WI38 (cell line): ENCODE data around the gene DDX51.
"Not testable (repeated sequence)": the region's sequence is repeated elsewhere in the genome, so short reads cannot be mapped to it uniquely, and the experiment has no call there.

Source experiments
- H3K4me3 ChIP-seq: 2 replicates; pipeline ENCODE4 v1.5.1; 2011; ENCODE audit warnings: low read depth, mild to moderate bottlenecking, control low read depth, low read length
- CTCF ChIP-seq: IDR thresholded peaks from 2 replicates; pipeline ENCODE4 v1.5.1; 2012; ENCODE audit warnings: low read depth, mild to moderate bottlenecking, control low read depth, low read length

DDX51 gene

GRCh38 chr12:132110677-132111076, 33.4 kb downstream of the DDX51 start:
- TF ChIP-seq CTCF, result no peak
- H3K4me3 ChIP-seq, result no peak overlapping the region

- H3K4me3 ChIP-seq, result no peak overlapping the region
- no peak for TF ChIP-seq CTCF
Observed at GRCh38 chr12:132109741-132110140, 34.4 kb downstream of the DDX51 start.

GRCh38 chr12:132108211-132108832, 35.8 kb downstream of the DDX51 start:
- no peak for TF ChIP-seq CTCF
- no peak overlapping the region for H3K4me3 ChIP-seq

GRCh38 chr12:132106921-132107320, 37.2 kb downstream of the DDX51 start:
- no peak for TF ChIP-seq CTCF

GRCh38 chr12:132105467-132105866, 38.7 kb downstream of the DDX51 start:
- TF ChIP-seq CTCF, result no peak
- H3K4me3 ChIP-seq, result no peak overlapping the region

More at GRCh38 chr12:132106921-132107320, 37.2 kb downstream of the DDX51 start:
- H3K4me3 ChIP-seq, result no peak overlapping the region

- no peak for TF ChIP-seq CTCF
- H3K4me3 ChIP-seq, result no peak overlapping the region
Observed at GRCh38 chr12:132103542-132104308, 40.4 kb downstream of the DDX51 start.

GRCh38 chr12:132103072-132103471, 41.0 kb downstream of the DDX51 start:
- not testable (repeated sequence) for H3K4me3 ChIP-seq
